ENCODE data around the gene RAB3GAP2.
"Not testable (repeated sequence)": the region's sequence is repeated elsewhere in the genome, so short reads cannot be mapped to it uniquely, and the experiment has no call there.

RAB3GAP2 gene

DNA sequence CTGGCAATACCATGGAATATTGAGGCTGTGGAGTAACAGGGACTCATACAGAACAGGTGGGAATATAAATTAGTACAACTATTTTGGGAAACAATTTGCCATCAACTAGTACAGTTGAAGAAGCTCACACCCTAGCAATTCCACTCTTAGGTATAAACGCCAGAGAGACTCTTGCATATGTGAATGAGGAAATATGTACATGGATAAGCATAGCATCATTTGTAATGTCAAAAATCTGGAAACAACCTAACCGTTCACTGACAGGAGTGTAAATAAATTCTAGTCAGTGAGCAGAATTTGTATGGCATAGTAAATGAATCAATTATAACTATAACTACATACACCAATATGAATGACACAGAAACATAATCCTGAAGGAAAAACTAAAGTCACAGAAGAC, 83.7 kb downstream of the RAB3GAP2 start:
- DNase-seq, result no peak

GRCh38 chr1:220186752-220187151, 85.5 kb downstream of the RAB3GAP2 start:
- no peak for DNase-seq

- DNase-seq, result peak; percentile 7
Observed at GRCh38 chr1:220184506-220184905, 87.7 kb downstream of the RAB3GAP2 start.

DNA sequence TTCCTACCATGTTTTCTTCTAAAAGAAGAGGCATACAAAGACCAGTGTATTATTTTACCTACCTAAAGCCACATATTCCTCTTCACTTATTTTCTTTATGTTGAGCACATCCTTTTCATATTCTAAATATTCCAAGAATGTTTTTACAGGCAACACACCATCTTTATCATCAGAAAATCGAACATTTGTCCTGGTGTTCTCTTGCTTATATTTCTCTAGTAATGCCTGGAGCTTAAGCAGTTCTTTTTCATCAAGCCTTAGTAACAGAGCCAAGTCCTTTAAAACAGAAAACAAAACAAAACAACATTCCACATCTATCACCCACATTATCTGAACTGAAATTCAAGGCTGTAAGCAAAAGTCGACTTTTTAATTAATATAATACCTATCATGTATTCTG, 89.6 kb downstream of the RAB3GAP2 start:
- DNase-seq, result peak; percentile 16

GRCh38 chr1:220182111-220182510, 90.1 kb downstream of the RAB3GAP2 start:
- DNase-seq, result no peak

GRCh38 chr1:220176540-220176939, 95.7 kb downstream of the RAB3GAP2 start:
- no peak for DNase-seq

DNA sequence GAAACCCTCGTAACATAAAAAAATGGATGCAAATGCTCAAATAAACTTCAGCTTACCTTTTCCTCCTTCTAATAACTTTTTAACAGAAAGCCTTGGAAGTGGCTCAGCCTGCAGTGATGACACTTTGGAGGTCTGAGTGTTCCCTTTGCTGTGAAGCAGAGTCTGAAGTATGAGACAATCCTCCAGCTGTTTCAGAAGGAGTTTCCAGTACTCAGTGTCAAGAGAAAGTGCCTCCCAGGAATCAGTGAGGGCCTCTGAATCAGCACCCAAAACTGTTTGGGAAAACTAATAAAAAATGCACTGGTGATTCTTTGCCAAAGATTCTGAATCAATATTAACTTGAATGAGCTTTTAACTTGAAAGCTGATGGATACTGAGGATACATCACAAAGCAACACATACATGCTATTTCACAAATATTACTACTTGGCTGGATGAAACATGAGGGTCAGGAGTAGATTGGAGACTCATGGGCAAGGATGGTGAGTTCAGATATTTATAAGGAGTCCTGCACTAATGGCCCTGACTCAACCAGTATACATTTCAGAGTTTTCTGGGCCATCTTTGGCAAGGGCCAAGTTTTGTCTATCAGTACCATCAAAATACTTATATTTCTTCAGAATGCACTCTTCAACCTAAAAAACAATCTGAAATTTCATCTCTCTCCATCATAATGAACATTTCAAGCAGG, 101.3 kb downstream of the RAB3GAP2 start:
- DNase-seq, result no peak

DNA sequence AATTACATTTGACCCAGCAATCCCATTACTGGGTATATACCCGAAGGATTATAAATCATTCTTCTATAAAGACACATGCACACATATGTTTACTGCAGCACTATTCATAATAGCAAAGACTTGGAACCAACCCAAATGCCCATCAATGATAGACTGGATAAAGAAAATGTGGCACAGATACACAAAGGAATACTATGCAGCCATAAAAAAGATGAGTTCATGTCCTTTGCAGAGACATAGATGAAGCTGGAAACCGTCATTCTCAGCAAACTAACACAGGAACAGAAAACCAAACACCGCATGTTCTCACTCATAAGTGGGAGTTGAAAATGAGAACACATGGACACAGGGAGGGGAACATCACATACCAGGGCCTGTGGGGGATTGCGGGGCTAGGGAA, 102.4 kb downstream of the RAB3GAP2 start:
- not testable (repeated sequence) for DNase-seq

GRCh38 chr1:220166853-220167252, 105.4 kb downstream of the RAB3GAP2 start:
- DNase-seq, result no peak

DNA sequence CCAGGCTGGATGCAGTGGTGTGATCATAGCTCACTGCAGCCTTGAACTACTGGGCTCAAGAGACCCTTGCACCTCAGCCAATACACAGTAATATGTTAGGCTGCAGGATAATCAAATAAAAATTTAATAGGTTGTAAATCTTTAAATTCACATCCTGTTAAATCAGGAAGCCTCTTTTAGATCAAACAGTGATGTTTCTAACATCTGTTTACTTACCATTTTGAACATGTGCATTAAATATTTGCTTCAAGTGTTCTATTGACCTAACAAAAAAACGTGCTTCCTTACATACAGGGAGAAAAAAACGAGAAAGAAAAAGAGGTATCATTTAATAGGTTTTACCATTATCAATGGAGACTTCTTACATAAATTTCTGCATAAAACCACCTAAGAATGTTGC, 107.7 kb downstream of the RAB3GAP2 start:
- no peak for DNase-seq

DNA sequence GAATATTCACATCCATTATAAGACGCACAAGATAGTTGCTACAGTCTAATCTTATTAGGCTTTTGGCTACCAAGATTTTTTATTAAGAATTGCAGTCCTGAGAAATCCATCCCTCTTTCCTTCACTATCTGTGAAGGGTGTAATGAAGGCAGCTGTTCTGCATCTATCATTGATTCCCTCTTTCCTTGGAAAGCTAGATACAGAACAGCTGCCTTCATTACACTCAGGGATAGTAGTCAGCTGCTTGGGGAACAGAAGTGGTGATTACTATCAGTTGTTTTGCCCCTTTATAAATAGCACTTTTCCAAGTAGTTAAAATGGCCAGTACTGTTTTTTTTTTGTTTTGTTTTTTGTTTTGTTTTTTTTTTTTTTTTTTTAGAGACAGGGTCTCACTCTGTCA, 108.1 kb downstream of the RAB3GAP2 start:
- DNase-seq, result no peak

DNA sequence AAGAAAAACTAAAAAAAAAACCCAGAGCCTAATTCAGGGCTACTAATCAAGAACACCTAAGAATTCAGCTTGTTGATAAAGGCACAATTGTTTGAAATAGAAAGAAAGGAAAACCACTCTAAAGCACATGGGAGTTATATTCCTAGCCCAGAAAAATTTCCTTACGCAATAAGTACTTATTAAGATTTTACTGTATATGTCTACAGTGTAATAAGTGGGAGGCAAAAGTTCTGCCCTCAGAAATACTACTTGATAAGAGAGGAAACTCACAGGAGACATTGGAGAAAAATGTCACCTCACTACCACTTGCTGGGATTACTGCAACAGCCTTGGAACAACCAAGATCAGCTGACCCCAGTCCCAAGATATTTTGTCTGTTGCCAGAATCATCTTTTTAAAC, 112.2 kb downstream of the RAB3GAP2 start:
- DNase-seq, result no peak

- no peak for DNase-seq
Observed at GRCh38 chr1:220159041-220159440, 113.2 kb downstream of the RAB3GAP2 start.

DNA sequence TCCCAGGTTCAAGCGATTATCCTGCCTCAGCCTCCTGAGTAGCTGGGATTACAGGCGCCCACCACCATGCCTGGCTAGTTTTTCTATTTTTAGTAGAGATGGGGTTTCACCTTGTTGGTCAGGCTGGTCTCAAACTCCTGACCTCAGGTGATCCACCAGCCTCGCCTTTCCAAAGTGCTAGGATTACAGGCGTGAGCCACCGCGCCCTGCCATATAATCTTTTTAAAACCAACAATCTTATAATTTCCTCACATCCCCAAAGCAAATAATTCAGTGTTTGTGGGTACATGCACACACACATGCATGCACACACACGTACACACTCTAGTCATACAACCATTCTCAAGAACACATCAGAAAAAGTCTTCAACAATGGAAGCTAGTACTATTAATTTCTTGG, 113.7 kb downstream of the RAB3GAP2 start:
- DNase-seq, result not testable (repeated sequence)

GRCh38 chr1:220157738-220158137, 114.5 kb downstream of the RAB3GAP2 start:
- DNase-seq, result no peak

DNA sequence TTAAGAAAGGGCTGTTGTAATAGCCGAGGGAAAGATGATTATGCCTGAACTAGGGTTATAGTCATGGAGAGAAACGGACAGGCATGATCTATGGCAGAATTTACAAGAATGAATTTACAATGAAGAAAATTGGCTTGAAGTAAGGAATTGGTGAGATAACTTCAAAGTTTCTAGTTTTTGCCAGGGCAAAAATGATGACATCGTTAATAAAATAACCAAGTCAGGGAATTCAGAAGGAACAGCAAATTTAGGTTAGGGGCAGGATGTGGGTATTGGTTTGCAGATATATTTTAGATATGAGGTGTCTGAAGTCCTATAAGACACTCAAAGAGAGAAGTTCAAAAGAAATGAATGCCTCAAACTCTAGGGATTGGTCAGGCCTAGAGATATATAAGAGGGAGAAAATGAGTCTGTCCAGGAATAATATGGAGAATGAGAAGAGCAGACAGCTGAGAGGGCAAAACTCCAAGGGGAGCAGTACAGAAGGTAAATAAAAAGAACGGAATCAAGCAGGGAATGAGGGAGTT, 115.6 kb downstream of the RAB3GAP2 start:
- DNase-seq, result no peak

GRCh38 chr1:220153147-220153546, 119.1 kb downstream of the RAB3GAP2 start:
- no peak for DNase-seq

- DNase-seq, result no peak
Observed at GRCh38 chr1:220151454-220151853, 120.8 kb downstream of the RAB3GAP2 start.

DNA sequence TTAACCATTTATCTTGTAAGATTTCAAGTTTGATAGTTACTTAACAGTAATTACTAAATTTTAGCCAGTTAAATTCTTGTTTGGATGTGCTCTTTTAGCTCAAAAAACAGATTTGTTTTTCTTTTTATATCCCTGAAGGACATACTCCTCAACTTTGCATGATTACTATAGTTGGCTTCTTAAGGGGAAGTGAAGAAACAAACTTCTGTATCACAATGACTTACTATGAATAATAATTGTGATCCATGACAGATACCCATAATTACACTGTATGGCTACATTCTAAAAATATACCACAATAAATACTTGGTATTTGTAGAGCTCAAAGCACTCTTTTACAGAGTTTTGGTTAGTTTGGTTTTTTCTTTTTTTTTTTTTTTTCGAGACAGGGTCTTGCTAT, 122.5 kb downstream of the RAB3GAP2 start:
- no peak for DNase-seq

DNA sequence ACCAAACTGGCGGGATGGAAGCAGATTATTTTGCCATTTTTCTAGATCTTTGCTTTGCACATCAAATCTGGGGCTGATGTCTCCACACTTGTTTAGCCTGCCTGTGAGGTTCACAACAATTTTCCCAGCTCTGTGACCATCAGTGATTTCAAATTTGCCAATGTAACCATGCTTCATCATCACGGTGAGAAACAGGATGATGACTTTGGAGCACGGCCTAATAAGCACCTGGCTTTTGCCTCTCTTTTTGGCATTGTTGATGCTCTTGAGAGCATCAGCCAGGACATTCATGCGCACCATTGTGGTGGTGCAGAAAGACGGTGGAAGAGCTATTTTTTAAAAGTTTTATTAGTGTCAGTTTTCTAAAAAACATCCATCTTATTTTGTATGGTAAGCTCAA, 128.2 kb downstream of the RAB3GAP2 start:
- DNase-seq, result no peak

DNA sequence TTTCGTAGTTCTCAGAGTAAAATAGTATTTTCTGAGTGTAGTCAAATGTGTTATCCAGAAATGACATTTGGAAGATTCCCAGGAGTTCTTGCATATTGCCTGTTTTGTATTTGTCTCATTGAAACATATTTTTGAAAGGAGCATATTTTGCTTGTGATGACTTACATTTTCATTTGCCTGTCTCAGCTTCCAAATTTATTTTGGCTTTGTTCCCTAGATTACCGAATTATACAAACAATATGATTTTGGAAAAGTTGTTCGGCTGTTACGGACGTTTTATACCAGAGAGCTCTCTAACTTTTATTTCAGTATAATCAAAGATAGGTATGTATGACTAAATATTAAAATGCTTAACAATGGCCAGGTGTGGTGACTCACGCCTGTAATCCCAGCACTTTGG, 132.3 kb downstream of the RAB3GAP2 start:
- no peak for DNase-seq

DNA sequence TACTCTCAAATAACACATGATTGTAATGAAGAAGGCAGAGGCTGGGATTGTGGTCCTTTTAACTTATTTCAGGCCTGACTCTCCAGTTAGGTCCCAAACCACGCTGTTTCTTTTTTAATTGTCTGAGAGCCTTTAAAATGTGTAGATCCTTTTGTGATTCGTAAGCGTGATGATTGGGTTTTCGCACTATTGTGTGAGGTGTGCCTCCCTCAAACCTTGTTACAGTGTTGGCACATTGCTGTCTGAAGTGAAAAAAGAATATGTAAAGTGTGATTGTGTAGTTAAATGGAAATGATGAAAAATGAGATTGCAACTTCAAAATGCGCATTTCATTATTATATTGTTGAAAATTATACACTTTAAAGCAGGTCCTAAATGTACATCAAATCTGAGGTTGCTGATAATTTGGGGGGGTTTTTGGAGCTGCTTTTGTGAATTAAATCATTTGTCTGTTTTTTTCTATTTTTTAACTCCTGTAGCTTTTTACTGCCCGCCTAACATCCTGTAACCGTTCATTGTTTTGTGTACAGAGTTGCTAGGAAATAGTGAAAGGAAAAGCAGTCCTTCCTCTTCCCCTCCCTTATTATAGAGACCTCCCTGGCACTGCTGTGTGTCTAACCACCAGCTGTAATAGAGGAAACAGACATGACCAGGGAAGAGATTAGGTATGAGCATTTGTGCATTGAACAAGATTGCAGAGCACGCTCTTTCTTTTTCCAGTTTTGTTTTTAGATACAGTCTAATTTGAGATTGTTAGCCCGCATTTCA, 135.1 kb downstream of the RAB3GAP2 start:
- DNase-seq, result no peak

DNA sequence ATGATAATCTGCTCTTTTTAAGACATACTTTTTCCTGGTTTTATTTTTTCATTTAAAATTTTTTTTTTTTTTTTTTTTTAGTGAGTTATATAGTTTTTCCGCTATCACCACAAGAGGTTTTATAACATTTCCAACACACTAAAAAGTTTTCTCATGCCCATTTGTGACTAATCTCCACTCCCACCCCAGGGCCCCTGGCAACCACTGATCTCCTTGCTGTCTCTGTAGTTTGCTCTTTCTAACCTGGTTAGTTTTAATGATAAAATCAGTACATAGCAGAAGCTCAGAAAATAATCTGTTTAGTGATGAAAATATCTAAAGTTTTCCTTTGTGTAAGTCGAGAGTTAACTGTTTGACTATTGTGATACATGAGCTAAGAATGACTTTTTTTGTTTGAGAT, 136.5 kb downstream of the RAB3GAP2 start:
- DNase-seq, result no peak

GRCh38 chr1:220129479-220130210, 142.6 kb downstream of the RAB3GAP2 start:
- DNase-seq, result no peak

Data from fibroblast of skin of right biceps (primary cell).